Brain microvascular endothelial cell (primary cell): ENCODE data around the gene BMP2.

Experiments used
- DNase-seq: peaks from one replicate; pipeline ENCODE4 v3.0.0-alpha.2; 2020
- H3K27ac ChIP-seq: fragments of 250-450 bp; sonication (Bioruptor Pico); 2 replicates; pipeline ENCODE4 v1.5.1; 2020; ENCODE audit warnings: mild to moderate bottlenecking, moderate library complexity
- H3K27me3 ChIP-seq: fragments of 250-450 bp; sonication (Bioruptor Pico); replicated peaks from 2 replicates; pipeline ENCODE4 v1.5.1; 2020; ENCODE audit warnings: mild to moderate bottlenecking
- H3K36me3 ChIP-seq: fragments of 250-450 bp; sonication (Bioruptor Pico); replicated peaks from 2 replicates; pipeline ENCODE4 v1.5.1; 2020; ENCODE audit warnings: mild to moderate bottlenecking
- H3K4me3 ChIP-seq: 2 replicates; pipeline ENCODE4 v1.5.1; 2011; ENCODE audit warnings: low read depth, mild to moderate bottlenecking, control low read depth, low read length, moderate library complexity
- in situ Hi-C: cut with HindIII; loops from 2 replicates; pipeline ENCODE4 v1.10.0; 2017; ENCODE audit warnings: low sequenced_read_pairs, low pct_ligation_motif_present
- TF ChIP-seq, protein P1 (sequence below): IDR thresholded peaks from 2 replicates; pipeline ENCODE4 v1.5.1; 2011; ENCODE audit warnings: low read depth, mild to moderate bottlenecking, moderate library complexity, low read length, control low read depth, inconsistent platforms; ENCODE audit errors: missing control alignments

Gene BMP2

DNA sequence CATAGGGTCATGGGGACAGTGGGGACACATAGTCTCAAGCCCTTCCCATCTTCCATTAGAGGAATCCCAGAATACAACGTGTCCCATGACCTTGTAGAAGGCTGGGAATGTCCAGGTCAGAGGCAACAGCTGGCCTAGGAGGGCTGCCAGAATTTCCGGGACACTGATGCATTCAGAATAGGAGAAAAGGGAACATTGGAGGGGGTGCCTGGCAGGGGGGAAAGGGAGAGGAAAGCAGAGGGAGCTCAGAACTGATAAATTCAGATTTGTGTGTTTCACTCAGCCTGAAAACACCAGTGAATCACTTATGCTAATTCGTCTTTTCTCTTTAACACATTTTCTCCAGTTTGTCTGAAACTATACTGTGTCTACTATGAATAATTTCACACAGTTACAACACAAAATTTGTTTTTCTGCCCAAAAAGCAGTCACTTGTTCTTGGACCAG, 35.5 kb upstream of the BMP2 start:
- DNase-seq = no peak
- TF ChIP-seq, protein P1, sequence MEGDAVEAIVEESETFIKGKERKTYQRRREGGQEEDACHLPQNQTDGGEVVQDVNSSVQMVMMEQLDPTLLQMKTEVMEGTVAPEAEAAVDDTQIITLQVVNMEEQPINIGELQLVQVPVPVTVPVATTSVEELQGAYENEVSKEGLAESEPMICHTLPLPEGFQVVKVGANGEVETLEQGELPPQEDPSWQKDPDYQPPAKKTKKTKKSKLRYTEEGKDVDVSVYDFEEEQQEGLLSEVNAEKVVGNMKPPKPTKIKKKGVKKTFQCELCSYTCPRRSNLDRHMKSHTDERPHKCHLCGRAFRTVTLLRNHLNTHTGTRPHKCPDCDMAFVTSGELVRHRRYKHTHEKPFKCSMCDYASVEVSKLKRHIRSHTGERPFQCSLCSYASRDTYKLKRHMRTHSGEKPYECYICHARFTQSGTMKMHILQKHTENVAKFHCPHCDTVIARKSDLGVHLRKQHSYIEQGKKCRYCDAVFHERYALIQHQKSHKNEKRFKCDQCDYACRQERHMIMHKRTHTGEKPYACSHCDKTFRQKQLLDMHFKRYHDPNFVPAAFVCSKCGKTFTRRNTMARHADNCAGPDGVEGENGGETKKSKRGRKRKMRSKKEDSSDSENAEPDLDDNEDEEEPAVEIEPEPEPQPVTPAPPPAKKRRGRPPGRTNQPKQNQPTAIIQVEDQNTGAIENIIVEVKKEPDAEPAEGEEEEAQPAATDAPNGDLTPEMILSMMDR = no peak
- H3K36me3 ChIP-seq = no peaks in the 10 kb centered on the region
- in situ Hi-C loops = no loop called here
- no peak overlapping the region for H3K4me3 ChIP-seq
- H3K27ac ChIP-seq = no peak overlapping the region
- H3K27me3 ChIP-seq = no peaks in the 10 kb centered on the region

DNA sequence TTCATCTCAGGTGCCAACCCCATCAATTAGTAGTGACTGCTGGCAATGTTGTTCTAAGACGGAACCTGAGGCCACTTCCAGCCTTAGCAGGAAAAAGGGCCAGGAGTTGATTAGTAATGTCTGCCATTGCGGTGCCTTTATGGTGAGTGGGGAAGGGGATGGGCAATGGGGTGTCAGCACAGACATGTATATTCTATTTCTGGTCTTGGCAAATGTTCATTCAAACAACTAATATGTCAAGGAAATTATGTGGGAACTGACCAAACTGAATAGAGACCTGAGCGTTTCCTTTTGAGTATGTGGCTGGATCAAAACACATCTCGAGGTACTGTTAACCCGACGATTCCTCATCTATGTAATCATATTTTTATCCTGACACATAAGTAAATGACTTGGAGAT, 34.6 kb upstream of the BMP2 start:
- no peaks in the 10 kb centered on the region for H3K36me3 ChIP-seq
- TF ChIP-seq, protein P1 = no peak
- H3K4me3 ChIP-seq = no peak overlapping the region
- in situ Hi-C loops = no loop called here
- H3K27ac ChIP-seq = no peak overlapping the region
- H3K27me3 ChIP-seq = no peaks in the 10 kb centered on the region
- no peak for DNase-seq

DNA sequence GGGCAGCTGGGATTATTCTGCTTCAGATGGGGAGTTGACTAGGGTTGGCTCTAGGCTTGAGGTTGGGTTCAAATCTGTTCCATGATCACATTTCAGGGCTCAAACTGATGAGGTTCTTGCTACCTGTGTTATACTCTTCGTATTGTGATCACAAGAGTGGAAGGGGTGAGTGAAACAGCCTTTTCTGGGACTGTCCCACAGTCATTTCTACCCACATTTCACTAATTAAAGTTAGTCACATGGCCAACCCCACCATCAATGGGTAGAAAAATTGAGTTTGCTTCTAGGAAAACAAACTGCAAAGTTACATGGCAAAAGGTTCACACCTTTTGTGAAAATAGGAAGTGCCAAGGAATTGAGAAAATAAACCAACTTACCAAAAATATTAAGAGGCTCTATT, 33.5 kb upstream of the BMP2 start:
- no peak overlapping the region for H3K27ac ChIP-seq
- DNase-seq = no peak
- H3K36me3 ChIP-seq = no peaks in the 10 kb centered on the region
- H3K4me3 ChIP-seq = no peak overlapping the region
- in situ Hi-C loops = no loop called here
- TF ChIP-seq, protein P1 = no peak
- H3K27me3 ChIP-seq = no peaks in the 10 kb centered on the region

DNA sequence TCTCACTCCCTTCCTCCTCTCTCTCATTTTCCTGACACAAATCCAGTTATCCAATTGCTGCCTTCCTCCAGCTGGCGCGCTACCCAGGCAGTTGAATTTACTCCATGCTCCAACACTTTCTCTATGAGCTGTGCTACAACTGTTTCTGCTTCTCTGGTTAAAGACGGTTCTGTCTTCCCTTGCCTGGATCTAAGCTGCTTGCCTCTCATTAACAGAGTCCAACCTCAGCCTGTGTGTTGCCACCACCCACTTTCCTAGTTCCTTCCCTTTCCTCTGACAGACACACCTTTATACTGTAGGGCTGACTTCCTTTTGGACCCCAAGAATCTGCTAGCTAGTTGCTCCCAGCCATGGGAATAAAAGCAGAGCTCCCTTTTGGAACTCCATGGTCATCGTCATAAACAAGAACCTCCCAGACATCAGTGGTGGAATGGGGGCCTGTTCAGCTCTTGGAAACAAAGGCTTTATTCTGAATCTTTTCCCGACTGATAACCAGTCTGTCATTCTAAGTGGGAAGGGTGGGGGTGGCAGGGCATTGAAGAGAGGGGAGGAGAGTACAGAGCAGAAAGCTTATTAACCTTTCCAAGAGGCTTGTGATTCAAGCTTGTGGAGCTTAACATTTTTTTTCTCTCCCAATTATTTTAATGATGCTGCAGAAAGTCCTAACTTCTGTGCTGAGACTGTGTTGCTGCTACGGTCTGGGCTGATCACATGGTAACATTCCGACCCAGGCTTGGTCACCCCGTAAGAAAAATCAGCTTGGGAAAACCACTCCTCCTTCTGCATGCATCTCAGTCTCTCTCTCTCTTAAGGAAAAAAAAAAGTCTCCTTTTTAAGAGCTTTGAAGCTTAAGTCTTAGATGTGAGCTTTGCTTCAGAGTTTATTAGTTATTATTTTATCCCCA, 31.3 kb upstream of the BMP2 start:
- Histone ChIP-seq H3K4me3 (no peak overlapping the region), H3K27me3 (no peaks in the 10 kb centered on the region), H3K27ac (no peak overlapping the region), H3K36me3 (no peaks in the 10 kb centered on the region)
- in situ Hi-C loops = no loop called here
- peak; percentile 28 for DNase-seq
- TF ChIP-seq, protein P1 = no peak

DNA sequence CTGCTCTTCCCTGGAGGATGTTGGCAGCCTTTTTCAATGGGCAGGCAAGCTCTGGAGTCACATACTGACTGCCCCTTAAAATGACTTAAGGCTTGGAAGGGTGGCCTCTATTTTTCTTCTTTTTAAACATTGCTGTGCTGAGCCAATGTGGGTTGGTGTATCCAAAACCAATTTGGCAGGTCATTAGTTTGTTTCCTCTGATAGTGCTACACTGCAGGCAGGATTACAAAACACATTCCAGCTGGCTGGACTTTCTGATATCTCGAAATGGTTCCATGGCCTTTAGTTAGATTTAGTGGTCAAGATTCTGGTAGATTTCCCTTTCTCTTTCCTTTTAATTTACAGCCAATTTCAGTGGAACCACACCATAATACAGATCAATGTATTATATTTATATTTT, 28.1 kb upstream of the BMP2 start:
- TF ChIP-seq, protein P1 = no peak
- no peak overlapping the region for H3K4me3 ChIP-seq
- no peaks in the 10 kb centered on the region for H3K36me3 ChIP-seq
- in situ Hi-C loops = no loop called here
- H3K27me3 ChIP-seq = no peaks in the 10 kb centered on the region
- no peak overlapping the region for H3K27ac ChIP-seq
- no peak for DNase-seq
